AG20443 (cell line): ENCODE measurements around the gene EPHB3.

Source experiments
- DNase-seq: peaks from one replicate; pipeline ENCODE4 v3.0.0; 2012; ENCODE audit warnings: low spot score, mixed read lengths

The EPHB3 gene

DNA sequence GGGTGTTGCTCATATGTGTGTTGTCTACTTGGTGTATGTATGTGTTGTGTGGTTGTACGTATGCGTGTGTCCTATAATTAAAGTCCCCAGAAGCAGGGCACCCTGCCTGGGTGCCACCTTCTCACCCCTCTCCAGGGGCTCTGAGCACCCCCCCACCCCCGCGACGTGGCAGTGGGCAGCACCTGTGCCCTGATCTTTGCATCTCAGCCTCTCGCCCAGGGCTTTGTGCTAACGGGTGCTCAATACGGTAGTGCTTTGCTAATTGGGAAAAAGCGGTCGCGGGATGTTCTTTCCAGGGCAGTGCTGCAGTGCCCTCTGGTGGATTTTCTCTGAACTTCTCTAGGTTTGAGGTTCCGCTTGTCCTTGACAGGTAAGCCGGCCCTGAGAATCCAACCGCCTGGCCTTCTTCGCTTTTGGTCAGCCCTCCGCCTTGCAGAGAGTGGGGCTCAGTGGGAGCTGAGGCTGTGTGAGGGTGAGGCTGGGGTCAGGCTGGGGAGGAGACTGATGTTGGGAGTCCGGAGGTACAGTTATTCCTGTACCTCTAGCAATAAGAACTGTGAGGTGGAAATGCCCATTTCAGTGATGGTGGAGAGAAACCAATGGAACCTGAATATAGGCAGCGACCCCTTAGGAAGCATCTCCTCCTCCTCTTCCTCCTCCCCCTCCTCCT, 17.6 kb upstream of the EPHB3 start:
- peak; percentile 85 for DNase-seq

DNA sequence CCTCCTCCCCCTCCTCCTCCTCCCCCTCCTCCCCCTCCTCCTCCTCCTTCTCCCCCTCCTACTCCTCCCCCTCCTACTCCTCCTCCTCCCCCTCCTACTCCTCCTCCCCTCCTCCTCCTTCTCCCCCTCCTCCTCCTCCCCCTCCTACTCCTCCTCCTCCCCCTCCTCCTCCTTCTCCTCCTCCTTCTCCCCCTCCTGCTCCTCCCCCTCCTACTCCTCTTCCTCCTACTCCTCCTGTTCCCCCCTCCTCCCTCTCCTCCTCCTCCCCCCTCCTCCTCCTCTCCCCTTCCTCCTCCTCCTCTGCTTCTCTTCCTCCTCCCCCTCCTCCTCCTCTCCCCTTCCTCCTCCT, 17.1 kb upstream of the EPHB3 start:
- no peak for DNase-seq

DNA sequence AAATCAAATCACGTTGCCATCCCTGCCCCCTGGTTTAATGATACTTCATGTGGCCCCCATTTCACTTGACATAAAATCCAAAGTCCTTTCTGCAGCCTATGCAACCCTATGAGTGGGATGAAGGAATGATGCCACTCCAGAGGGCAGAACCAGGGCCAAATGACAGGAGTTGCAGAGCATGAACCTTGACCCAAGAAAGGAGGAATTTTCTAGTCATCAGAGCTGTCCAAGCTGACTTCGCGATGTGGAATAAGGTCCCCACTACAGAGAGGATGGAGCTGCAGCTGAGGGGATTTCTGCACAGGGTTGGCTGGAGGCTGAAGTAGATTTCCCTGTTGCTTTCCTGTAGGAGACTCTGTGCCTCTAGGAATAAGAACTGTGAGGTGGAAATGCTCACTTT, 15.8 kb upstream of the EPHB3 start:
- no peak for DNase-seq

- no peak for DNase-seq
Measured at GRCh38 chr3:184546252-184546651, 15.3 kb upstream of the EPHB3 start.

- no peak for DNase-seq
Measured at GRCh38 chr3:184549796-184550577, 11.6 kb upstream of the EPHB3 start.

DNA sequence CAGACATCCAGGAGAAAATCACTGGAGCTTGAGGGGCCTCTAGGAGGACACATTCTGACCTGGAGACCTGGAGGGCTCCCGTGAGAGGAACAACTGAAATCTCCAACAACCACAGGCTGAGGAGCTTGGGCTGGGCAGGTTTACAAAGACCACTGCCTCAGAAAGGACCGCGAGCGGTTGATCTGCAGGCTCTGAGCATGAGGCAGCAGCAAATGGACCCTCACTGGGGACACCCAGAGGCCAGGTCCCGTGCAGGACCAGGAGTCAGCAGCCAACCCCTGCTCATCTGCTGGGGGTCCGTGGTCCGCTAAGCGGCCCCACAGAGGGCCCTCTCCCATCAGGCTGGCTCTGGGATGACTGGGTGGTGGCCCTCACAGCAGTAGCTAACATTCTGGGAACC, 10.5 kb upstream of the EPHB3 start:
- no peak for DNase-seq

GRCh38 chr3:184551614-184552256, 9.8 kb upstream of the EPHB3 start:
- no peak for DNase-seq

GRCh38 chr3:184552296-184552695, 9.3 kb upstream of the EPHB3 start:
- no peak for DNase-seq

DNA sequence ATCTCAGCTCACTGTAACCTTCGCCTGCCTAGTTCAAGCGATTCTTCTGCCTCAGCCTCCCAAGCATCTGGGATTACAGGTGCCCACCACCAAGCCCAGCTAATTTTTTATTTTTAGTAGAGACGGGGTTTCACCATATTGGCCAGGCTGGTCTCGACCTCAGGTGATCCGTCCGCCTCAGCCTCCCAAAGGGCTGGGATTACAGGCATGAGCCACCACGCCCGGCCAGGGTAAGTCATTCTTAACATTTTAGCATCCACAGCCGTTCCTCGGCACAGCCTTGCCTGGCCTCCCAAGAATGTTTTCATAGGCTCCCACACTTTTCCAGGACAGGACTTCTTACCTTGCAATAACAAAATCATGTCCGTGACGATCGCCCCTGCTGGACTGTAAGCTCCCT, 8.7 kb upstream of the EPHB3 start:
- no peak for DNase-seq

GRCh38 chr3:184553385-184553784, 8.2 kb upstream of the EPHB3 start:
- DNase-seq, result no peak

DNA sequence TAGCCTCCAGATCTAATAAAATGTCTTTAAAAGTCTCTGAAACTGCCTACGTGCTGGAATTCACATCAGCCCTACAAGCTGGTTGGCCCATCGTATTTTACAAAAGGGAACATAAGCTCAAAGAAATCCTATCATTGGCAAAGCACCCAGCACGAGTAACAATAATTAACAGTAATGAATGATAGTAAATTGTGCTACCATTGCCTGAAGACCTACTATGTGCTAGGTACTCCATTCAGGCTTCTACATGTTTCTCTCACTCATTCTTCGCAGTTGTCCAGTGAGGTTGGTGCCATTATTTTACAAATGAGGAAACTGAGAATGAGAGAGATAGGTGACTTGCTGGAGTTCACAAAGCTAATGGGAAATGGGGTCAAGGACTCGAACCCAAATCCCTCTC, 7.1 kb upstream of the EPHB3 start:
- no peak for DNase-seq

GRCh38 chr3:184556582-184557347, 4.8 kb upstream of the EPHB3 start:
- no peak for DNase-seq

DNA sequence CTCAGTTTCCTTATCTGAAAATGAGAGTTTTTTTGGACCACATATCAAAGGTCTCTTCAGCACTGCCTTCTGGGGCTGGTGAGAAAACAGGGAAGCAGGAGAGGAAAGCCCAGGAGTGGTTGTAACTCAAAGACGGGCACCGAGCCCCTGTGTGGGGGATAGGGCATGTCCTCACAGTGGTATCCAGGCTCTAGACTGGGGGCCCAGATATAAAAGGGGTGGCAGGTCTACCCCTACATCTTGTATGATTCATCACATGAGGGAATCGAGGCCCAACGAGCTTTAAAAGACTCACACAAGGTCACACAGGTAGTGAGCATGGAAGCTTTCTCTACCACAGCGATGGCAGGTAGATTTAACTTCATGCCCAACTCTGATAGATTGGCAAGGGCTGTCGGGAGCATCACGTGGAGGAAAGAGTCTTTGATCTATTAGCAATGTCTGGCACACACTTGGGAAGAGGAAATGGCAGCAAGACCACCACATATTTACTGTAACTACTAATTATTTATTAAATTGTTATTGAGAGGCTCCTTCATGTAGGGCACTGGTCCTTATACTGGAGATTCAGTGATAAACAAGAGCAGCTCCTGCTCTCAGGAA, 4.1 kb upstream of the EPHB3 start:
- DNase-seq, result no peak

GRCh38 chr3:184558726-184559125, 2.9 kb upstream of the EPHB3 start:
- DNase-seq, result no peak

GRCh38 chr3:184559336-184559735, 2.2 kb upstream of the EPHB3 start:
- DNase-seq, result no peak

DNA sequence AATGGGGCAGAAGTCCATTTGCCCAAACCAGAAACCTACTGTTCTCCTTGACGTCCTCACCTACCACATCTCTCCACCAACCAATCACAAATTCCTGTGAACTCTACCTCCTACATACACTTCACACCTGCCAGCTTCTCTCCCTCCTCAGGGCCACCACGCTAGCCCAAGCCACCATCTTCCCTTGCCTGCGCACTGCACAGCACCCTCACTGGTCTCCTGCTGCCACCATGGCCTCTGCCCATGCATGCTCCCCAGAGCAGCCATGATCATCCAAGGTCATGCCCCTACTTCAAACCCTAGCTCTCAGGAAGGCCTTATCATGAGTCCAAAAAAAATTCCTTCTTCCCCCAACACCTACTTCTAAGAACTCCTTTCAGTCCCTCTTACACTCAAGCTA, 1.1 kb upstream of the EPHB3 start:
- no peak for DNase-seq

DNA sequence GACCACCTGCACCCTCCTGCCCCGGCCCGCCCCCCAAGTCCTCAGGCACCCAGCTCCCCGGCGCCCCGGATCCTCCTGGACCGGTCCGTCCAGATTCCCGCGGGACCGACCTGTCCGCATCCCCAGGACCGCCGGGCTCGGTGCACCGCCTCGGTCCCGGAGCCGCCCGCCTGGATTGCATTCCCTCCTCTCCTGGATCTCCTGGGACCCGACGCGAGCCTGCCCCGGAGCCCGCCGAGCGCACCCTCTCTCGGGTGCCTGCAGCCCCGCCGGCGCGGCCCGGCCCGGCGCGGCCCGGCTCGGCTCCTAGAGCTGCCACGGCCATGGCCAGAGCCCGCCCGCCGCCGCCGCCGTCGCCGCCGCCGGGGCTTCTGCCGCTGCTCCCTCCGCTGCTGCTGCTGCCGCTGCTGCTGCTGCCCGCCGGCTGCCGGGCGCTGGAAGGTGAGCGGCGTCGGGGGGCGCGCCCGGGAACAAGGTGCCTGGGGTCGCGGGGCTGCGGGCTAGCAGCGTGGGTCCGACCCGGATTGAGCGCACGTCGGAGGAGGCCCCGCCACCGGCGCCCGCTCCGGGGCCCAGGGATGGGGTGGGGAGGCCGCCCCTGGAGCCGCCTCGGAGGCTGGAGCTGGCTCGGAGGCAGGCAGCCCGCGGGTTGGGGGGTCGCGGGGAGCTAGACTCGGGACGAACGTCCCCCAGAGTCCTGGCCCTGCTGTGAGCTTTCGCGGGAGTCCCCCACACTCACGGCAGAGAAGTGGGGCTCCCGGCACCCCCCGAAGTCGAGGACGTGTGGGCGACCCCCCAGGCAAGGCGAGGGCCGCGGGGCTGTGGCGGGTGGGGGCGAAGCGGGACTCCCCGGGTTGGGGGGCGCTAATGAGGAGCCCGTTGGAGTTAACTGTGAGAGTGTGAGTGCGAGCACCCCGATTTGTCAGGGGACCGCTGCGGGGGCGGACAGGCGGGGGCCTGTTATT, 610 bp downstream of the EPHB3 start:
- peak; percentile 38 for DNase-seq

- no peak for DNase-seq
Measured at GRCh38 chr3:184562878-184563560, 1.4 kb downstream of the EPHB3 start.

DNA sequence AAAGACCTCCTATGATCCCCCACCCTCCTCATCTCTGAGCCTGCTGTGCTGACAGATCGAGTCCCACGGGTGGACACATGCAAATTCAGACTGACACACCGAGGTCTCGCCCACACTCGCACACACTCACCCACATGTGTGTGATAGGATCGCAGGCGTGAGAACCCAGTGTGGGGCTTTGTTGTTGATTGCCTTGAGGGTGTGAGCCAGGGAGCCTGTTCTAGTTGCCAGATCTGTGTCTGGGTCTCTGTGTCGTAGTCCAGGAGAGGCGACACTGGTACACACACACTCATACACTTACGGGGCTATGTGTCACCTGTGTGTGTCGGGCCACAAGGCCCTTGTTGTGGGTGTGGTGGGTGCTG, 2.0 kb downstream of the EPHB3 start:
- no peak for DNase-seq

DNA sequence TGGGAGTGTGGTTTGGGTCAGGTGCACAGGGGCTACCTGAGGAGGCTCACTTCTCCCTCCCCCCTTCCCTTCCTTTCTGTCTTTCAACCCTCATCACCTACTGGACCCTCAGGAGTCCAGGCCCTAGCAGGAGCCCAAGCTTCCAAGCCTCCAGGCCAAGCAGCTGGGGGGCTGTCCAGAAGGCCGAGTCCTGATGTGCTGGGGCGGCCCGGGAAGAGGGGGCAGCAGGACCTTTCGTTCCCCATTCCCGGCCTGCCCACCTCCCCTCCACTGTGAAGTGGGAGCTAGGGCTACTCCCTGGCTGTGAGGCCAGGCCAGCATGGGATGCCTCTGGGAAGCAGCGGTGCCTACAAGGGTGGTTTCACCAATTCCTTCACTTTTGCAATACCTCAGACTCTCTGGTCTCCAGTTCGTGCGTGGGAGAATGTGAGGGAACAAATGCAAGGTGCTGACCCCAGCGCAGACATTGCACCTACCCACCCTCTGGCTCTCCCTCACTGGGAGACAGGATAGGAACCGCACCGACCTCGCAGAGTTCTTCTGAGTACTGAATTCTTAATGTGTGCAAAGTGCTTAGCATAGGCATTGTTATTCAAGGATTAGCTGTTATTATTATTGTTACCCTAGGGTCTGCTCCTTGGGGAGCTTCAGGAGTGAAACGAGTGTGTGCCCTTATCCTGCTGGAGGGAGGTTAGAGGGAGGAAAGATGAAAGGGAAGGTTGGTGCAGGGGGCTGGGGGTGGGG, 2.5 kb downstream of the EPHB3 start:
- no peak for DNase-seq
